Liver (tissue), 9 donors: ENCODE results near the gene SLC6A2. TPM values are rescaled to one million over a fixed set of nuclear protein-coding genes. Genes with fewer than 3 reads are reported as not detected.

ENCODE experiments used
- DNase-seq: peaks from one replicate; pipeline ENCODE4 v3.0.0-alpha.2; 2017; ENCODE audit warnings: low spot score
- H3K27ac ChIP-seq, 2 donors: one replicate each; pipeline ENCODE4 v1.7.0; 2013; ENCODE audit warnings: inconsistent platforms in 2 of 2, low read length in 2 of 2, control low read depth in 1 of 2, low read depth in 1 of 2, mild to moderate bottlenecking in 1 of 2
- H3K27me3 ChIP-seq, 4 donors: one replicate each; pipeline versions ENCODE4 v1.6.1 to v1.7.0; 2013; ENCODE audit warnings: low read length in 3 of 4, inconsistent platforms in 1 of 4, mild to moderate bottlenecking in 1 of 4, moderate library complexity in 1 of 4; ENCODE audit not compliant: control insufficient read depth in 4 of 4, insufficient read depth in 4 of 4
- H3K36me3 ChIP-seq, 4 donors: one replicate each; pipeline versions ENCODE4 v1.6.1 to v1.7.0; 2013; ENCODE audit warnings: low read length in 3 of 4, mild to moderate bottlenecking in 3 of 4, low read depth in 1 of 4, moderate library complexity in 1 of 4; ENCODE audit not compliant: control insufficient read depth in 4 of 4, insufficient read depth in 3 of 4
- H3K4me1 ChIP-seq, 4 donors: one replicate each; pipeline versions ENCODE4 v1.6.1 to v1.7.0; 2013; ENCODE audit warnings: low read length in 3 of 4, mild to moderate bottlenecking in 3 of 4, moderate library complexity in 1 of 4; ENCODE audit not compliant: control insufficient read depth in 4 of 4, insufficient read depth in 4 of 4
- H3K4me3 ChIP-seq, 3 donors: one replicate each; pipeline versions ENCODE4 v1.6.1 to v1.7.0; 2013; ENCODE audit warnings: low read length in 3 of 3, control low read depth in 1 of 3, low read depth in 1 of 3, mild to moderate bottlenecking in 1 of 3
- H3K9ac ChIP-seq, 2 donors: one replicate each; pipeline ENCODE4 v1.7.0; 2013; ENCODE audit warnings: low read length in 2 of 2, mild to moderate bottlenecking in 2 of 2, moderate library complexity in 2 of 2, control low read depth in 1 of 2, low read depth in 1 of 2
- H3K9me3 ChIP-seq, 4 donors: one replicate each; pipeline versions ENCODE4 v1.6.1 to v1.7.0; 2013; ENCODE audit warnings: low read length in 3 of 4; ENCODE audit not compliant: control insufficient read depth in 4 of 4
- EGR1 ChIP-seq, 2 donors: IDR thresholded peaks; 2 replicates each; pipeline ENCODE4 v1.6.1; 2016 to 2018; ENCODE audit warnings: antibody characterized with exemption in 2 of 2, low read depth in 2 of 2
- FOXA1 ChIP-seq: IDR thresholded peaks from 2 replicates; pipeline ENCODE4 v1.6.1; 2016; ENCODE audit warnings: antibody characterized with exemption
- FOXA2 ChIP-seq: IDR thresholded peaks from 2 replicates; pipeline ENCODE4 v1.6.1; 2016; ENCODE audit warnings: antibody characterized with exemption
- HNF4G ChIP-seq: IDR thresholded peaks from 2 replicates; pipeline ENCODE4 v1.6.1; 2016; ENCODE audit warnings: antibody characterized with exemption
- JUND ChIP-seq, 2 donors: IDR thresholded peaks; 2 replicates each; pipeline ENCODE4 v1.6.1; 2016; ENCODE audit warnings: antibody characterized with exemption in 2 of 2
- RAD21 ChIP-seq, 2 donors: IDR thresholded peaks; 2 replicates each; pipeline ENCODE4 v1.6.1; 2016; ENCODE audit warnings: antibody characterized with exemption in 2 of 2, mild to moderate bottlenecking in 2 of 2
- RXRA ChIP-seq, 2 donors: IDR thresholded peaks; 2 replicates each; pipeline ENCODE4 v1.6.1; 2017 to 2018; ENCODE audit warnings: antibody characterized with exemption in 2 of 2, mild to moderate bottlenecking in 1 of 2
- SP1 ChIP-seq: IDR thresholded peaks from 2 replicates; pipeline ENCODE4 v1.6.1; 2018; ENCODE audit warnings: antibody characterized with exemption, mild to moderate bottlenecking
- YY1 ChIP-seq: IDR thresholded peaks from 2 replicates; pipeline ENCODE4 v1.6.1; 2016; ENCODE audit warnings: antibody characterized with exemption, mild to moderate bottlenecking
- WGBS: extraction: QIAGEN DNeasy Blood & Tissue Kit; methylation state at CpG from one replicate; pipeline ENCODE4 v1.1.7; 2013; 5-methylcytosine and 5-hydroxymethylcytosine counted together
- polyA plus RNA-seq, 2 donors: library from polyadenylated mRNA; stranded (reverse) in 1 of 2; unstranded in 1 of 2; fragments of 200-250 nt in 1 of 2; fragments of >200 nt in 1 of 2; fragmentation: Nextera tagmentation in 1 of 2; extraction: Ambion mirVana in 1 of 2; gene quantifications; one replicate each; pipeline versions ENCODE4 v1.2.1 to v1.2.3, GENCODE V29; 2013 to 2015
- total RNA-seq, 2 donors: library from RNA; depleted of rRNA; stranded (reverse); fragments of >200 nt; gene quantifications; one replicate each; pipeline ENCODE4 v1.2.3, GENCODE V29; 2014
- TF ChIP-seq, protein P1 (sequence below): IDR thresholded peaks from 2 replicates; pipeline ENCODE4 v1.6.1; 2016; ENCODE audit warnings: antibody characterized with exemption
- TF ChIP-seq, protein P2 (sequence below): fragments of 150-350 bp; IDR thresholded peaks from 2 replicates; pipeline ENCODE4 v1.5.1; 2017; ENCODE audit warnings: improper control_type of control experiment, low read depth, low read length; ENCODE audit not compliant: missing input control
- TF ChIP-seq, protein P3 (sequence below): IDR thresholded peaks from 2 replicates; pipeline ENCODE4 v1.6.1; 2016; ENCODE audit warnings: antibody characterized with exemption
- TF ChIP-seq, protein P4 (sequence below): IDR thresholded peaks from 2 replicates; pipeline ENCODE4 v1.6.1; 2016; ENCODE audit warnings: antibody characterized with exemption, mild to moderate bottlenecking
- donor health status: healthy.
- donor health status: healthy.
- donor health status: healthy.
- donor health status: healthy.
- donor health status: healthy.

Gene SLC6A2
- total and polyA plus RNA-seq, 4 donors: under 0.01 to 0.10 (median 0.07) TPM; not detected in 1

DNA sequence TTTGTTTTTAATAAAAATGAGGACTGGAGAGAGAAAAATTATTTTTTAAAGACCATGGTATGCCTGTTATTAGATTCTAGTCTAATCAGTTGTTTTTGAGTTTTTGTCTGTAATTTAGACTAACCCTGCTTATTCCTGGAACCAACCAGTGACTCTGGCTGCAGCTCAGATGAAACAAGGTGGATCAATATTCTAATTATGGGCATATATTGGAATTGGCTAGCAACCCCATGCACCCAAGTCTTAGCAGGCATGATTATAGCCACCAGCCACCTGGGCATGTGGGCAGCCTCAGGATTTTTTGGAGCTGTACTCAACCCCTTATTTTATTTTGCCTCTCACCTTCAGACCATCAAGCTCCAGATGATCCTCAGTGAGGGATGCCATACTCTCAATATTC lies 21.6 kb upstream of the SLC6A2 start (continued):
- TF ChIP-seq, protein P1, sequence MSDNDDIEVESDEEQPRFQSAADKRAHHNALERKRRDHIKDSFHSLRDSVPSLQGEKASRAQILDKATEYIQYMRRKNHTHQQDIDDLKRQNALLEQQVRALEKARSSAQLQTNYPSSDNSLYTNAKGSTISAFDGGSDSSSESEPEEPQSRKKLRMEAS: no peak
- TF ChIP-seq RAD21 (IDR thresholded peaks at IDR 0.05) (no peak), RXRA (IDR thresholded peaks at IDR 0.05) (no peak)
- TF ChIP-seq, protein P2, sequence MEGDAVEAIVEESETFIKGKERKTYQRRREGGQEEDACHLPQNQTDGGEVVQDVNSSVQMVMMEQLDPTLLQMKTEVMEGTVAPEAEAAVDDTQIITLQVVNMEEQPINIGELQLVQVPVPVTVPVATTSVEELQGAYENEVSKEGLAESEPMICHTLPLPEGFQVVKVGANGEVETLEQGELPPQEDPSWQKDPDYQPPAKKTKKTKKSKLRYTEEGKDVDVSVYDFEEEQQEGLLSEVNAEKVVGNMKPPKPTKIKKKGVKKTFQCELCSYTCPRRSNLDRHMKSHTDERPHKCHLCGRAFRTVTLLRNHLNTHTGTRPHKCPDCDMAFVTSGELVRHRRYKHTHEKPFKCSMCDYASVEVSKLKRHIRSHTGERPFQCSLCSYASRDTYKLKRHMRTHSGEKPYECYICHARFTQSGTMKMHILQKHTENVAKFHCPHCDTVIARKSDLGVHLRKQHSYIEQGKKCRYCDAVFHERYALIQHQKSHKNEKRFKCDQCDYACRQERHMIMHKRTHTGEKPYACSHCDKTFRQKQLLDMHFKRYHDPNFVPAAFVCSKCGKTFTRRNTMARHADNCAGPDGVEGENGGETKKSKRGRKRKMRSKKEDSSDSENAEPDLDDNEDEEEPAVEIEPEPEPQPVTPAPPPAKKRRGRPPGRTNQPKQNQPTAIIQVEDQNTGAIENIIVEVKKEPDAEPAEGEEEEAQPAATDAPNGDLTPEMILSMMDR: no peak

DNA sequence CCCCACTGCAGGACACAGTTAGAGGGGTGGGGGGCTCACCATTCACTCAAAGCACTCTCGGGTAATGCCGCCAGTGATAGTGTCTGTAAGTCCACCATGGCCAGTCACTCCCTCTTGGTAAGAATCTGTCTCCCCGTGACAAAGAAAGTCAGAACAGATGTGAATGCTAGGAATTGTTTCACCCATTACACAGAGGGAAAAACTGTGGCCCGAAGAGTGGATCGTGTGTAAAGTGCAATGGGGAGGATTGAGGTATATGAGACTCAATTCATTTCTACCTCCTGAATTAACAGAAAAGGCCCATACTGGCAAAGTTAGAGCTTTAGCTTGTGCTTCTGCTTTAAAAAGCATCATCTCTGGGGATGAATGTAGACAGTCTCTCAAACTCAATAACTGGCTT lies 17.5 kb upstream of the SLC6A2 start:
- WGBS: 96% methylated on average over 5 of the region's 5 CpGs

More for the DNA sequence above, 17.5 kb upstream of the SLC6A2 start:
- TF ChIP-seq FOXA2 (no peak), FOXA1 (no peak), EGR1 (IDR thresholded peaks at IDR 0.05; ENCODE audit: low read depth in 2 of 2) (no peak), SP1 (no peak), YY1 (no peak), JUND (IDR thresholded peaks at IDR 0.05) (no peak), HNF4G (no peak), RAD21 (IDR thresholded peaks at IDR 0.05) (no peak), RXRA (IDR thresholded peaks at IDR 0.05) (no peak)
- TF ChIP-seq, protein P1: no peak
- TF ChIP-seq, protein P2: no peak
- TF ChIP-seq, protein P3, sequence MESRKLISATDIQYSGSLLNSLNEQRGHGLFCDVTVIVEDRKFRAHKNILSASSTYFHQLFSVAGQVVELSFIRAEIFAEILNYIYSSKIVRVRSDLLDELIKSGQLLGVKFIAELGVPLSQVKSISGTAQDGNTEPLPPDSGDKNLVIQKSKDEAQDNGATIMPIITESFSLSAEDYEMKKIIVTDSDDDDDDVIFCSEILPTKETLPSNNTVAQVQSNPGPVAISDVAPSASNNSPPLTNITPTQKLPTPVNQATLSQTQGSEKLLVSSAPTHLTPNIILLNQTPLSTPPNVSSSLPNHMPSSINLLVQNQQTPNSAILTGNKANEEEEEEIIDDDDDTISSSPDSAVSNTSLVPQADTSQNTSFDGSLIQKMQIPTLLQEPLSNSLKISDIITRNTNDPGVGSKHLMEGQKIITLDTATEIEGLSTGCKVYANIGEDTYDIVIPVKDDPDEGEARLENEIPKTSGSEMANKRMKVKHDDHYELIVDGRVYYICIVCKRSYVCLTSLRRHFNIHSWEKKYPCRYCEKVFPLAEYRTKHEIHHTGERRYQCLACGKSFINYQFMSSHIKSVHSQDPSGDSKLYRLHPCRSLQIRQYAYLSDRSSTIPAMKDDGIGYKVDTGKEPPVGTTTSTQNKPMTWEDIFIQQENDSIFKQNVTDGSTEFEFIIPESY: no peak
- TF ChIP-seq, protein P4, sequence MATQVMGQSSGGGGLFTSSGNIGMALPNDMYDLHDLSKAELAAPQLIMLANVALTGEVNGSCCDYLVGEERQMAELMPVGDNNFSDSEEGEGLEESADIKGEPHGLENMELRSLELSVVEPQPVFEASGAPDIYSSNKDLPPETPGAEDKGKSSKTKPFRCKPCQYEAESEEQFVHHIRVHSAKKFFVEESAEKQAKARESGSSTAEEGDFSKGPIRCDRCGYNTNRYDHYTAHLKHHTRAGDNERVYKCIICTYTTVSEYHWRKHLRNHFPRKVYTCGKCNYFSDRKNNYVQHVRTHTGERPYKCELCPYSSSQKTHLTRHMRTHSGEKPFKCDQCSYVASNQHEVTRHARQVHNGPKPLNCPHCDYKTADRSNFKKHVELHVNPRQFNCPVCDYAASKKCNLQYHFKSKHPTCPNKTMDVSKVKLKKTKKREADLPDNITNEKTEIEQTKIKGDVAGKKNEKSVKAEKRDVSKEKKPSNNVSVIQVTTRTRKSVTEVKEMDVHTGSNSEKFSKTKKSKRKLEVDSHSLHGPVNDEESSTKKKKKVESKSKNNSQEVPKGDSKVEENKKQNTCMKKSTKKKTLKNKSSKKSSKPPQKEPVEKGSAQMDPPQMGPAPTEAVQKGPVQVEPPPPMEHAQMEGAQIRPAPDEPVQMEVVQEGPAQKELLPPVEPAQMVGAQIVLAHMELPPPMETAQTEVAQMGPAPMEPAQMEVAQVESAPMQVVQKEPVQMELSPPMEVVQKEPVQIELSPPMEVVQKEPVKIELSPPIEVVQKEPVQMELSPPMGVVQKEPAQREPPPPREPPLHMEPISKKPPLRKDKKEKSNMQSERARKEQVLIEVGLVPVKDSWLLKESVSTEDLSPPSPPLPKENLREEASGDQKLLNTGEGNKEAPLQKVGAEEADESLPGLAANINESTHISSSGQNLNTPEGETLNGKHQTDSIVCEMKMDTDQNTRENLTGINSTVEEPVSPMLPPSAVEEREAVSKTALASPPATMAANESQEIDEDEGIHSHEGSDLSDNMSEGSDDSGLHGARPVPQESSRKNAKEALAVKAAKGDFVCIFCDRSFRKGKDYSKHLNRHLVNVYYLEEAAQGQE: no peak
- Histone ChIP-seq H3K27me3 (no peaks in the 10 kb centered on the region), H3K36me3 (no peaks in the 10 kb centered on the region), H3K27ac (no peak overlapping the region), H3K9ac (no peak overlapping the region), H3K9me3 (no peaks in the 10 kb centered on the region), H3K4me3 (no peak overlapping the region), H3K4me1 (peaks cover 6 to 47% (median 35%) of the 10 kb centered on the region in 4 donors)
- DNase-seq: no peak
